ENCODE results near the gene ALDH7A1. TPM values are rescaled to one million over a fixed set of nuclear protein-coding genes. Genes with fewer than 3 reads are reported as not detected.

Gene ALDH7A1
- total RNA-seq, 1 experiment from 2014 or later = 148 TPM

- no peak overlapping the region for H3K4ac ChIP-seq (ENCODE audit: low read depth, low read length)
- no peak for TF ChIP-seq CTCF (conservative IDR thresholded peaks at IDR 0.05)
- H2AK5ac ChIP-seq (ENCODE audit: insufficient read length, low read length) = no peak overlapping the region
- no peak overlapping the region for H3K23ac ChIP-seq (ENCODE audit: insufficient read length, low read depth, low read length)
- H2BK20ac ChIP-seq (ENCODE audit: low read depth, low read length, poor library complexity, severe bottlenecking) = no peak overlapping the region
- H3K4me1 ChIP-seq (ENCODE audit: insufficient read depth, low read length) = no peaks in the 10 kb centered on the region; the same call in 1 of the 2 replicates
- H3K27ac ChIP-seq (ENCODE audit: insufficient read length, low read depth, low read length) = no peak overlapping the region
- H3K79me2 ChIP-seq (ENCODE audit: insufficient read depth, low read length) = no peaks in the 10 kb centered on the region
- no peak overlapping the region for H3T11ph ChIP-seq (ENCODE audit: low read length)
- H4K20me1 ChIP-seq (ENCODE audit: control insufficient read depth, insufficient read depth, insufficient read length) = no peaks in the 10 kb centered on the region
- no peak overlapping the region for H3K9ac ChIP-seq (ENCODE audit: extremely low read depth, insufficient read length, low read length)
- no peaks in the 10 kb centered on the region for H3K23me2 ChIP-seq (ENCODE audit: insufficient read length, low read depth, low read length, poor library complexity, severe bottlenecking)
- Mint-ChIP-seq H3K4me3 (no peak overlapping the region), H3K36me3 (ENCODE audit: insufficient read depth in 1 of 3, low read depth in 3 of 3) (no peaks in the 10 kb centered on the region; a peak in 1 of 7 replicates), H3K9me3 (no peaks in the 10 kb centered on the region), H3K4me1 (no peaks in the 10 kb centered on the region; a peak in 1 of 4 replicates), H3K27ac (no peak overlapping the region), H3K27me3 (ENCODE audit: low read depth) (no peaks in the 10 kb centered on the region)
- no peak overlapping the region for H4K91ac ChIP-seq (ENCODE audit: insufficient read length, low read depth, low read length)
- no peak overlapping the region for H4K8ac ChIP-seq (replicated peaks; ENCODE audit: insufficient read length, low read depth, low read length)
- no peak overlapping the region for H2AFZ ChIP-seq (ENCODE audit: low read length)
- no peak overlapping the region for H3K4me2 ChIP-seq (ENCODE audit: insufficient read depth, insufficient read length, low read length)
- H3K18ac ChIP-seq (ENCODE audit: insufficient read length, low read depth, low read length) = no peak overlapping the region
- WGBS (ENCODE audit: extremely low coverage, insufficient read length, low lambda C conversion rate) = no CpG with 5 or more reads among the region's 1 CpG
- H2BK15ac ChIP-seq (ENCODE audit: low read depth, low read length) = no peak overlapping the region
- no peak overlapping the region for H3K56ac ChIP-seq (ENCODE audit: insufficient read length, low read depth, low read length)
- no peak overlapping the region for H2BK12ac ChIP-seq (ENCODE audit: insufficient read length, low read depth, low read length)
- no peaks in the 10 kb centered on the region for H3K79me1 ChIP-seq (ENCODE audit: insufficient read depth, low read depth, low read length, poor library complexity, severe bottlenecking)
- no peak overlapping the region for H2BK5ac ChIP-seq (ENCODE audit: insufficient read length, low read length)
- H3K9me3 ChIP-seq (ENCODE audit: control insufficient read depth, low read depth, low read length) = no peaks in the 10 kb centered on the region
- H2BK120ac ChIP-seq (ENCODE audit: low read depth, low read length, poor library complexity, severe bottlenecking) = no peak overlapping the region
- H4K5ac ChIP-seq (ENCODE audit: insufficient read length, low read depth, low read length) = no peak overlapping the region
- no peak for DNase-seq
- H3K27me3 ChIP-seq (ENCODE audit: insufficient read depth, low read length) = no peaks in the 10 kb centered on the region
- no peak overlapping the region for H3K14ac ChIP-seq (ENCODE audit: insufficient read depth, low read length)
Observed at GRCh38 chr5:126534553-126534952, 60.5 kb downstream of the ALDH7A1 start.
